Measurements from ENCODE around the gene MAML3.

Gene MAML3

GRCh38 chr4:139919521-139919920, 234.5 kb downstream of the MAML3 start:
- no peak overlapping the region for H3K4me3 ChIP-seq (ENCODE audit: control insufficient read depth, low read depth, low read length)
- TF ChIP-seq, protein P1, sequence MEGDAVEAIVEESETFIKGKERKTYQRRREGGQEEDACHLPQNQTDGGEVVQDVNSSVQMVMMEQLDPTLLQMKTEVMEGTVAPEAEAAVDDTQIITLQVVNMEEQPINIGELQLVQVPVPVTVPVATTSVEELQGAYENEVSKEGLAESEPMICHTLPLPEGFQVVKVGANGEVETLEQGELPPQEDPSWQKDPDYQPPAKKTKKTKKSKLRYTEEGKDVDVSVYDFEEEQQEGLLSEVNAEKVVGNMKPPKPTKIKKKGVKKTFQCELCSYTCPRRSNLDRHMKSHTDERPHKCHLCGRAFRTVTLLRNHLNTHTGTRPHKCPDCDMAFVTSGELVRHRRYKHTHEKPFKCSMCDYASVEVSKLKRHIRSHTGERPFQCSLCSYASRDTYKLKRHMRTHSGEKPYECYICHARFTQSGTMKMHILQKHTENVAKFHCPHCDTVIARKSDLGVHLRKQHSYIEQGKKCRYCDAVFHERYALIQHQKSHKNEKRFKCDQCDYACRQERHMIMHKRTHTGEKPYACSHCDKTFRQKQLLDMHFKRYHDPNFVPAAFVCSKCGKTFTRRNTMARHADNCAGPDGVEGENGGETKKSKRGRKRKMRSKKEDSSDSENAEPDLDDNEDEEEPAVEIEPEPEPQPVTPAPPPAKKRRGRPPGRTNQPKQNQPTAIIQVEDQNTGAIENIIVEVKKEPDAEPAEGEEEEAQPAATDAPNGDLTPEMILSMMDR (IDR thresholded peaks at IDR 0.05; ENCODE audit: control insufficient read depth, insufficient read depth, low read depth, low read length, missing control alignments) = no peak
- no peak for DNase-seq (ENCODE audit: low read depth)

- DNase-seq (ENCODE audit: low read depth) = no peak
- TF ChIP-seq, protein P1 (IDR thresholded peaks at IDR 0.05; ENCODE audit: control insufficient read depth, insufficient read depth, low read depth, low read length, missing control alignments) = no peak
- no peak overlapping the region for H3K4me3 ChIP-seq (ENCODE audit: control insufficient read depth, low read depth, low read length)
Observed at GRCh38 chr4:139919004-139919403, 235.0 kb downstream of the MAML3 start.

GRCh38 chr4:139918591-139918990, 235.4 kb downstream of the MAML3 start:
- H3K4me3 ChIP-seq (ENCODE audit: control insufficient read depth, low read depth, low read length) = no peak overlapping the region
- TF ChIP-seq, protein P1 (IDR thresholded peaks at IDR 0.05; ENCODE audit: control insufficient read depth, insufficient read depth, low read depth, low read length, missing control alignments) = no peak
- no peak for DNase-seq (ENCODE audit: low read depth)

- TF ChIP-seq, protein P1 (IDR thresholded peaks at IDR 0.05; ENCODE audit: control insufficient read depth, insufficient read depth, low read depth, low read length, missing control alignments) = no peak
- DNase-seq (ENCODE audit: low read depth) = no peak
- H3K4me3 ChIP-seq (ENCODE audit: control insufficient read depth, low read depth, low read length) = no peak overlapping the region
Observed at GRCh38 chr4:139917896-139918295, 236.1 kb downstream of the MAML3 start.

DNA sequence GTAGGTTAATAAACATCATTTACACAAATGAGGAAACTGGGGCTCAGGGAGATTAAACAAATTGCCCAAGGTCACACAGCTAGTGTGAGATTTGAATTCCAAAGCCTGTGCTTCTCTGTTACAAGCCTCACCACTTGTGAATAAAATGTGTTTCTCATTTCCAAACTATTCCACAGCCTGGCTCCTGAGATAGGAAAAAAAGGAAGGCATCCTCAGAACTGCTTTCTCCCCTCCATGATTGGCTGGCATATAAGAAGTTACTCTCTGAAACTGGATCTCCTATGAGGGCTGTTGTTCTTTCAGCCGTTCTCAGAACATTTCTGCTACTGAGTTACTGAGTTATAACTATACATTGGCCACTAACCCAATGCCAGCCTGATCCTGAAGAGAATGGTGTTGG, 237.9 kb downstream of the MAML3 start:
- DNase-seq (ENCODE audit: low read depth) = no peak
- no peak overlapping the region for H3K4me3 ChIP-seq (ENCODE audit: control insufficient read depth, low read depth, low read length)
- TF ChIP-seq, protein P1 (IDR thresholded peaks at IDR 0.05; ENCODE audit: control insufficient read depth, insufficient read depth, low read depth, low read length, missing control alignments) = no peak

DNA sequence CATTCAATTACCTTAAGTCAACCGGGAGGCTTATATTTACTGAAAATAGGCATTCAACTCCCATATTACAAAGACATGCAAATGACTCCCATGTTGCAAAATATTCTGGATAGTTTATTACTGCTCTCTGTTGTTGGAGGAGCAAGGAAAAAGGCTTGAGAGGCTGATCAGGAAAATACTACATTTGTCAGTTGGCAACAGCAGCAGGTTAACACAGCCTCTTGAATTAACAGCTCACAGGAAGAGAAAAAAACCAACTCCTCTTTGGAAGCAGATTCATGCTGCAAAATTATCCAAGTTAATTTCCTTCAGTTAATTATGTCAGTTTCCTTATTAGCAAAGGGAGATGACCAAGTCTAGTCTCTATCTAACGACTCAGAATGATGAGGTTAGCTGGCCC, 238.9 kb downstream of the MAML3 start:
- TF ChIP-seq, protein P1 (IDR thresholded peaks at IDR 0.05; ENCODE audit: control insufficient read depth, insufficient read depth, low read depth, low read length, missing control alignments) = no peak
- DNase-seq (ENCODE audit: low read depth) = no peak
- no peak overlapping the region for H3K4me3 ChIP-seq (ENCODE audit: control insufficient read depth, low read depth, low read length)

Measured in AG09309 (cell line).